Measurements from ENCODE around the gene NFE2L1. TPM values are rescaled to one million over a fixed set of nuclear protein-coding genes. Genes with fewer than 3 reads are reported as not detected.
"Not testable (repeated sequence)": the region's sequence is repeated elsewhere in the genome, so short reads cannot be mapped to it uniquely, and the experiment has no call there.

The NFE2L1 gene
- polyA plus RNA-seq, 1 of the 3 experiments (the other 2 are of a cell fraction): 159 TPM

DNA sequence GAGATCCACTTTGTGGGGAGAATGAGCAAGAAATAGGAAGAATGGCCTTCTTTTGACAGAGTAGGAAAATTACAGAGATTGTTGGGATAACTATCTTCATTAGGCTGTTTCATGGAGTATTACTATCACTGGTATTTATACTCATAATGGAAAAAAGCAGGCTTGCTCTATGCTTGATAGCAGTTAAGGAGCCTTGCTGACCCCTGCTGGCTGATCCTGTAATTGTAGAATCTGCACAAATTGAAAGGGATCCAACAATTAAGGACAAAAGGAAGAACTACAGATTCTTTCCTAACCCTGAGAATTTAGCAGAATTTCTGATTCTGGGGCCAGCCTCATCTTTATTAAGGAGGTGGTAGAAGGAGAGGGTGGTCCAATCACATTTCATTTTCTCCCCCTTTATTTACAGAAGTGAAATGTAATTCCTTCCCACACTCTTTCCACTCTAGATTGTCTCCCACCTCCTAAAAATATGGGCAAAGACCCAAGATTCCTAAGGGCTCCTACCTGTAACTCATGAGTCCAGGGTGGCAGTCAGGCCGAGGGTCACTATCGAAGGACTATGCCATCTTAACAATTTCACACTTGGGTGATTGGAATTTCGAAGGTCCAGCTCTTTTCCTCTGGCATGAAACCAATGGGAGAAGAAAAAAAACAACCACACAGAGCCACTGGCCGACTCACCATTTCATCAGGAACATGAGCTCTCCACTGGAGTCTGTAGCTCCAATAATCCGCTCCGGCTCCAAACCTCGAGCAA, 26.3 kb downstream of the NFE2L1 start:
- Histone ChIP-seq H3K79me2 (ENCODE audit: insufficient read depth) (peaks cover 66% of the 10 kb centered on the region), H4K20me1 (ENCODE audit: insufficient read depth) (peaks cover 27% of the 10 kb centered on the region), H3K4me2 (no peak overlapping the region; the same call in 1 of the 2 replicates), H3K9me3 (no peaks in the 10 kb centered on the region), H3K9ac (no peak overlapping the region), H3K36me3 (replicated peaks in 1 of 2; ENCODE audit: control insufficient read depth in 1 of 2, insufficient read depth in 2 of 2, low read length in 1 of 2) (peaks cover 60 to 77% of the 10 kb centered on the region in 2 experiments), H3K27me3 (ENCODE audit: insufficient read depth) (no peaks in the 10 kb centered on the region), H3K4me3 (ENCODE audit: low read depth in 2 of 2, low read length in 1 of 2) (no peak overlapping the region), H3K27ac (ENCODE audit: low read depth in 2 of 2, low read length in 1 of 2) (peak overlapping the region in 1 of 2 experiments; percentile 33; a peak in 1 of 4 replicates), H2AFZ (ENCODE audit: low read depth) (no peak overlapping the region), H3F3A (replicated peaks; ENCODE audit: insufficient read depth) (peaks cover 55% of the 10 kb centered on the region), H3K4me1 (ENCODE audit: control insufficient read depth in 1 of 2, insufficient read depth in 2 of 2, low read depth in 1 of 2, low read length in 1 of 2) (no peaks in the 10 kb centered on the region), H3K9me2 (no peaks in the 10 kb centered on the region)
- CTCF ChIA-PET: interaction anchor here (0.7 to 44.3 kb wide), 14 partner anchors 12 to 544 kb away, joined by 3 to 1200 read pairs (median 5); partner anchors contain the start of genes CBX1, COPZ2, NFE2L1 and SNX11
- TF ChIP-seq SIN3A (IDR thresholded peaks at IDR 0.05; ENCODE audit: borderline replicate concordance, low read depth, low read length): peak; percentile 65; the same call in 1 of the 2 replicates
- TF ChIP-seq JUND (IDR thresholded peaks at IDR 0.05): no peak
- TF ChIP-seq RAD21 (IDR thresholded peaks at IDR 0.05; ENCODE audit: low read length): peak; percentile 96
- TF ChIP-seq, protein P1, sequence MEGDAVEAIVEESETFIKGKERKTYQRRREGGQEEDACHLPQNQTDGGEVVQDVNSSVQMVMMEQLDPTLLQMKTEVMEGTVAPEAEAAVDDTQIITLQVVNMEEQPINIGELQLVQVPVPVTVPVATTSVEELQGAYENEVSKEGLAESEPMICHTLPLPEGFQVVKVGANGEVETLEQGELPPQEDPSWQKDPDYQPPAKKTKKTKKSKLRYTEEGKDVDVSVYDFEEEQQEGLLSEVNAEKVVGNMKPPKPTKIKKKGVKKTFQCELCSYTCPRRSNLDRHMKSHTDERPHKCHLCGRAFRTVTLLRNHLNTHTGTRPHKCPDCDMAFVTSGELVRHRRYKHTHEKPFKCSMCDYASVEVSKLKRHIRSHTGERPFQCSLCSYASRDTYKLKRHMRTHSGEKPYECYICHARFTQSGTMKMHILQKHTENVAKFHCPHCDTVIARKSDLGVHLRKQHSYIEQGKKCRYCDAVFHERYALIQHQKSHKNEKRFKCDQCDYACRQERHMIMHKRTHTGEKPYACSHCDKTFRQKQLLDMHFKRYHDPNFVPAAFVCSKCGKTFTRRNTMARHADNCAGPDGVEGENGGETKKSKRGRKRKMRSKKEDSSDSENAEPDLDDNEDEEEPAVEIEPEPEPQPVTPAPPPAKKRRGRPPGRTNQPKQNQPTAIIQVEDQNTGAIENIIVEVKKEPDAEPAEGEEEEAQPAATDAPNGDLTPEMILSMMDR (IDR thresholded peaks at IDR 0.05): peak; percentile 98
- TF ChIP-seq NFIC (IDR thresholded peaks at IDR 0.05; ENCODE audit: borderline replicate concordance): peak; percentile 44; the same call in 1 of the 2 replicates
- peak; percentile 93 for TF ChIP-seq SMC3 (IDR thresholded peaks at IDR 0.05; ENCODE audit: low read depth, low read length)
- TF ChIP-seq NRF1 (IDR thresholded peaks at IDR 0.05; ENCODE audit: low read depth, low read length): no peak
- WGBS (ENCODE audit: low lambda C conversion rate): 71% methylated on average over 7 of the region's 7 CpGs
- peak; percentile 77 for DNase-seq
- POLR2A ChIA-PET: interaction anchor here (0.6 to 1.8 kb wide), 3 partner anchors 16 to 63 kb away, joined by 3 to 8 read pairs (median 3); partner anchors contain the start of gene NFE2L1

DNA sequence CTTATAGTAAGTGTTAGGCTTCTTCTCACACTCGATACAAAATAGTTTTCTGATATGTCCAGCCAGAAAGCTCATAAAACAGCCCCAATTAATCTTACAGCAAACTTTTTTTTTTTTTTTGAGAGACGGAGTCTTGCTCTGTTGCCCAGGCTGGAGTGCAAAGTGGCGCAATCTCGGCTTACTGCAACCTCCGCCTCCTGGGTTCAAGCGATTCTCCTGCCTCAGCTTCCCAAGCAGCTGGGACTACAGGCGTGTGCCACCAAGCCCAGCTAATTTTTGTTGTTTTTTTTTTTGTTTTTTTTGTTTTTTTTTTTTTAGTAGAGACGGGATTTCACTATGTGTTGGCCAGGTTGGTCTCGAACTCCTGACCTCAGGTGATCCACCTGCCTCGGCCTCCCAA, 29.0 kb downstream of the NFE2L1 start:
- POLR2A ChIA-PET: interaction anchor here (0.6 to 0.7 kb wide), 2 partner anchors 9 to 1733 kb away, joined by 3 to 4 read pairs; no protein-coding TSS in a partner anchor
- H3F3A ChIP-seq (replicated peaks; ENCODE audit: insufficient read depth): peaks cover 38% of the 10 kb centered on the region
- H3K4me3 ChIP-seq (ENCODE audit: low read depth in 2 of 2, low read length in 1 of 2); DNase-seq; H3K9ac ChIP-seq; H3K4me2 ChIP-seq; H3K9me3 ChIP-seq; H3K9me2 ChIP-seq; H3K4me1 ChIP-seq (ENCODE audit: control insufficient read depth in 1 of 2, insufficient read depth in 2 of 2, low read depth in 1 of 2, low read length in 1 of 2); H3K27me3 ChIP-seq (ENCODE audit: insufficient read depth); H2AFZ ChIP-seq (ENCODE audit: low read depth); H3K27ac ChIP-seq (ENCODE audit: low read depth in 2 of 2, low read length in 1 of 2): not testable (repeated sequence)
- peaks cover 52% of the 10 kb centered on the region for H4K20me1 ChIP-seq (ENCODE audit: insufficient read depth)
- CTCF ChIA-PET: interaction anchor here (0.9 to 44.3 kb wide), 7 partner anchors 20 to 100 kb away, joined by 3 to 1200 read pairs (median 127); partner anchors contain the start of genes CBX1, COPZ2 and NFE2L1
- WGBS (ENCODE audit: low lambda C conversion rate): 95% methylated on average over 10 of the region's 10 CpGs
- H3K79me2 ChIP-seq (ENCODE audit: insufficient read depth): peaks cover 82% of the 10 kb centered on the region
- H3K36me3 ChIP-seq (replicated peaks in 1 of 2; ENCODE audit: control insufficient read depth in 1 of 2, insufficient read depth in 2 of 2, low read length in 1 of 2): peaks cover 36 to 50% of the 10 kb centered on the region in 2 experiments

All from SK-N-SH (cell line).